Measurements from ENCODE around the gene PNMA1. TPM values are rescaled to one million over a fixed set of nuclear protein-coding genes. Genes with fewer than 3 reads are reported as not detected.
A peak's percentile ranks its signal among the peaks of the same experiment; 100 is the strongest.

PNMA1 gene
- total RNA-seq, 6 experiments from 2014 or later: 1.7 to 7.6 (median 3.7) TPM

DNA sequence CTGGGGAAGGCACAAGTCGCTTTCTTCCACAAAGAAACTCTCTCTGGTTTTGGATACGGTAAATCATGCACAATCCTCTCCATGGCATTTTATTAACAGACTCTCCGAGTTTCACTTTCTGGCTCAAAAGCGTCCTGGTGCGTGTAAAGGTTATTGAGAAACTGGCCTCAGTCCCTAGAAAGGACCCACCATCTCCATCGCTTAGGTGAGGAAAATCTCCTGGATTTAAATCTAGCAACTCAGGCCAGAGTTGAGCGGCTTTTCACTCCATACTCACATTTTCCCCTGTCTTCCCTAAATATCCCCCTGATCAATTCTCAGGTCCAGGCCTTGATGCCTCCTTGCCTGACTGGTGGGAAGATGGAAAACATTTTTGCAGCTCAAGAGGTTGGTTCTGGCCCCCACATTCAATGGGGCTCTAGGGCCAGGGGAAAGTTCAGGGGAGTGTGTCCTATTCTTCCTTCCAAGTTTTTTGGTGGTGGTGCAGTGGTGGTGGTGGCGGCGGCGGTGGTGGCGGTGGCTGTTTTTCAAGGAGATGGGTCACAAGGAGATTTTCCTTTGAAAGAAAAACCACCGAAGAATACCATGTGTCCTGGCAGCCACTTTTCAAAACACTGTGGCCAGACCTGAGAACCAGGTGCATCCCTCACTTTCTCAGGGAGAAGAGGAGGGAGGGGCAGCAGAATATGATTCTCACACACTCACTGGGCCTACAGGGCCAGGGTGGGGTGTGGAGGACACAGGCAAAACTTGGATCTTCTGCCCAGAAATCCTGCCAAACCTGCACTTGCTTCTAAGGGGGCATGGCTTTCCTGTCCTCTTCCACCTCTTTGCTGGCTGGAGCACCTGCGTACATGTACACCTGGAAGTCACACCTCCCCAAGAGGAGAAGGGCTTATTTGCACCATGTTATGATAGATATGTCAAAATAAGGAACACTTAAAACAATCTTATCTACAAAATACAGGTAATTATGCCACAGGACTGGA, 46.7 kb upstream of the PNMA1 start:
- no peak for TF ChIP-seq POLR2A (IDR thresholded peaks at IDR 0.05)
- TF ChIP-seq, protein P1, sequence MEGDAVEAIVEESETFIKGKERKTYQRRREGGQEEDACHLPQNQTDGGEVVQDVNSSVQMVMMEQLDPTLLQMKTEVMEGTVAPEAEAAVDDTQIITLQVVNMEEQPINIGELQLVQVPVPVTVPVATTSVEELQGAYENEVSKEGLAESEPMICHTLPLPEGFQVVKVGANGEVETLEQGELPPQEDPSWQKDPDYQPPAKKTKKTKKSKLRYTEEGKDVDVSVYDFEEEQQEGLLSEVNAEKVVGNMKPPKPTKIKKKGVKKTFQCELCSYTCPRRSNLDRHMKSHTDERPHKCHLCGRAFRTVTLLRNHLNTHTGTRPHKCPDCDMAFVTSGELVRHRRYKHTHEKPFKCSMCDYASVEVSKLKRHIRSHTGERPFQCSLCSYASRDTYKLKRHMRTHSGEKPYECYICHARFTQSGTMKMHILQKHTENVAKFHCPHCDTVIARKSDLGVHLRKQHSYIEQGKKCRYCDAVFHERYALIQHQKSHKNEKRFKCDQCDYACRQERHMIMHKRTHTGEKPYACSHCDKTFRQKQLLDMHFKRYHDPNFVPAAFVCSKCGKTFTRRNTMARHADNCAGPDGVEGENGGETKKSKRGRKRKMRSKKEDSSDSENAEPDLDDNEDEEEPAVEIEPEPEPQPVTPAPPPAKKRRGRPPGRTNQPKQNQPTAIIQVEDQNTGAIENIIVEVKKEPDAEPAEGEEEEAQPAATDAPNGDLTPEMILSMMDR (IDR thresholded peaks at IDR 0.05): no peak
- WGBS (ENCODE audit: insufficient coverage, low coverage, low lambda C conversion rate, missing lambda C conversion rate): 16% methylated on average over 8 of the region's 13 CpGs
- Histone ChIP-seq H3K4me1 (peaks cover 9 to 84% (median 54%) of the 10 kb centered on the region in 4 donors), H3K36me3 (no peaks in the 10 kb centered on the region), H3K4me3 (peak overlapping the region; percentile 60 to 86 (median 76)), H3K27ac (peak overlapping the region; percentile 96 to 99 (median 99)), H3K9me3 (no peaks in the 10 kb centered on the region), H3K27me3 (no peaks in the 10 kb centered on the region)
- intact Hi-C loops (cut with DNase I): no loop called here
- ATAC-seq: no peak
- no peak for DNase-seq

DNA sequence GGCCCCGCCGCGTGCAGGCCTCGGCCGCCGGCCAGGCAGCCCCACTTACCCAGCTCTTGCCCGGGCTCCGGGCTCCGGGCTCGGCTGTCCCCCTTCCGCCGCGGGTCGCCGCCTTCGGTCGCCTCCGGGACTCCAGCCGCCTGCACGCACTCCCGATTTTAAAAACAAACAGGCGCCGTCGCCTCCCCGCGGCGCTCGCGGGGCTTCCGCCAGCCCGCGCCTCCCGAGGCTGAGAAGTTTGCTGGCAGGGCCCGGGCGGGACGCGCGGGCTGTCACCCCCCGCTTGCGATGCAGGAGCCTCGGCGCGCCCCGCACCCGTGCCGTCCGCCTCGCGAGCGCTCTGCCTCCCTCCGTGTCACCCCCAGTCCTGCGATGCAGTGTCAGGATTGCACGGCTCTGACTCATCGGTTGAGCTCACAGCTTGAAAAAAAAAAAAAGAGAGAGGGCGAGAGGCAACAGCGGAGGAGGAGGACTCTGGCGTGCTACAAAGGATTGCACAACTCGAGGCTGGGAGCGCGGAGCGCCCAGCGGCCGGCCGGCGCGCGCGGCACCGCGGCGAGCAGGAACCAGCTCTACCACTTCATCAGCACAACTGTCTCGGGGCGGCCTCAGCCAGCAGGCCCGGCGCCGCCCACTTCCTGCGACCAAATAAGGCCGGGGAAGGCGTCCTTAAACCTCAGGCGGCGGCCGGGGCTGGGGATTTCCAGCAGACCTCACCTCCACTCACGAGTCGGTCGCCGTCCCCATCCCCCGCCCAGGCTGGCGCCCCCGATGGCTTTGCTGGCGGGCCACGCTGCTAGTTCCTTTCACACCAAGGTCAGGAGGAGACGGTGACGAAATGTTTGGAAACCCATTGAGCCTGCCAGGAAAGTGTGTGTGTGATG, 45.8 kb upstream of the PNMA1 start:
- no peaks in the 10 kb centered on the region for H3K27me3 ChIP-seq
- peaks cover 5 to 85% (median 58%) of the 10 kb centered on the region in 4 donors for H3K4me1 ChIP-seq
- H3K9me3 ChIP-seq: no peaks in the 10 kb centered on the region
- H3K36me3 ChIP-seq: no peaks in the 10 kb centered on the region
- intact Hi-C loops (cut with DNase I): no loop called here
- H3K4me3 ChIP-seq: peak overlapping the region; percentile 60 to 86 (median 76)
- 0% methylated on average over 11 of the region's 93 CpGs for WGBS (ENCODE audit: insufficient coverage, low coverage, low lambda C conversion rate, missing lambda C conversion rate)
- H3K27ac ChIP-seq: peak overlapping the region; percentile 96 to 99 (median 99)
- TF ChIP-seq, protein P1 (IDR thresholded peaks at IDR 0.05): peak in 2 of 4 donors; percentile 4 to 19
- peak; percentile 97 for TF ChIP-seq POLR2A (IDR thresholded peaks at IDR 0.05)
- peak; percentile 69 to 84 (median 76) for ATAC-seq
- peak; percentile 96 to 99 (median 98) for DNase-seq

DNA sequence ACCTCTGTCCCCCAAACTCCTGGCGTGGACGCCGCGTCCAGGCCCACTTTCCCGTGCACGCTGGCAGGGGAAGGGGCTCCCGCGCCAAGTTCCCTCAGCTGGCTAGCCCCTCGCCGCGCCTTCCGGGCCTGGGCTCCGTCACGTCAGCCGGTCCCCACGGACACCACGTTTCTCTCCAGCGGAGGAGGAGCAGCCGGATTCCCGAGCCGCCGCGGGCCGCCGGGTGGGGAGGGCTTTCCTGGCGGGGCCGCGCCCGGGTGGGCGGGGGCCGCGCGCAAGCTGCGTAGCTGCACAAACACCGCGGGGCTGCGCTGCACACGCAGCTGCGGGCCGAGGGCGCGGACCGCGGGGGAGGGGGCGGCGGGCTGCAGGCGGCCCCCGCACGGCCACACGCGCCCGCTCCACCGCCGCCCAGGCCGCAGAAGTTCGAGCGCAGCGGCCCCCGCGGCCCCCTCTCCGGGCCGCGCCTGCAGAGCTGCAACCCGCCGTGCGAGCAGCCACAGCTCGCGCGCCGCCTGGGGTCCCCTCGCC, 45.1 kb upstream of the PNMA1 start:
- no peak for TF ChIP-seq POLR2A (IDR thresholded peaks at IDR 0.05)
- TF ChIP-seq, protein P1 (IDR thresholded peaks at IDR 0.05): no peak
- H3K27me3 ChIP-seq: no peaks in the 10 kb centered on the region
- intact Hi-C loops (cut with DNase I): no loop called here
- 0% methylated on average over 2 of the region's 71 CpGs for WGBS (ENCODE audit: insufficient coverage, low coverage, low lambda C conversion rate, missing lambda C conversion rate)
- peak overlapping the region; percentile 60 to 86 (median 76) for H3K4me3 ChIP-seq
- no peaks in the 10 kb centered on the region for H3K36me3 ChIP-seq
- DNase-seq (peak; percentile 63 to 80 (median 69)), ATAC-seq (peak in 2 of 4 donors; percentile 1 to 4)
- peak overlapping the region; percentile 96 to 99 (median 99) for H3K27ac ChIP-seq
- H3K9me3 ChIP-seq: no peaks in the 10 kb centered on the region
- H3K4me1 ChIP-seq: peaks cover 8 to 85% (median 57%) of the 10 kb centered on the region in 4 donors

All from right lobe of liver (tissue), 6 donors.